A549 (cell line): ENCODE measurements around the gene SPAST. TPM values are rescaled to one million over a fixed set of nuclear protein-coding genes. Genes with fewer than 3 reads are reported as not detected.
"Not testable (repeated sequence)": the region's sequence is repeated elsewhere in the genome, so short reads cannot be mapped to it uniquely, and the experiment has no call there.

ENCODE experiments used
- ATAC-seq, 2 experiments: fragments of 200-7000 bp in 1 of 2; fragments of >200 bp in 1 of 2; cut with Nextera tagmentation in 1 of 2; cut with Tn5 transposase in 1 of 2; 3 replicates each; pipeline versions ENCODE4 v1.8.0 to v1.9.1; 2018 to 2020; ENCODE audit warnings: mild to moderate bottlenecking in 1 of 2, moderate library complexity in 1 of 2
- CTCF ChIA-PET: fragments of 300-600 bp; sonication (Branson Sonifier 250); formaldehyde crosslinking; extraction: SDS; loops from one replicate; lab custom pipeline; 2021; ENCODE audit warnings: antibody characterized with exemption, inconsistent platforms; lab: Yijun Ruan, JAX
- POLR2A ChIA-PET: fragments of 350-600 bp; formaldehyde crosslinking; extraction: SDS; loops from one replicate; lab custom pipeline; 2021; ENCODE audit warnings: antibody characterized with exemption, inconsistent platforms; lab: Yijun Ruan, JAX
- DNase-seq, 2 experiments: peaks; one replicate each; pipeline versions ENCODE4 v3.0.0 to v3.0.0-alpha.2; 2011 to 2016; ENCODE audit warnings: low read depth in 1 of 2, low spot score in 1 of 2
- FAIRE-seq: peaks from 2 replicates; lab custom pipeline; 2011; peaks lifted over from hg19 to GRCh38; lab: Jason Lieb, UNC
- H3K27ac ChIP-seq, 2 experiments: fragments of >200 bp; sonication (Bioruptor Twin); formaldehyde crosslinking; 3 replicates each; pipeline ENCODE4 v1.5.1; 2016 to 2017
- H3K4me1 ChIP-seq: fragments of >200 bp; sonication (Bioruptor Twin); formaldehyde crosslinking; 3 replicates; pipeline ENCODE4 v1.6.1; 2016
- H3K4me2 ChIP-seq: fragments of >200 bp; sonication (Bioruptor Twin); formaldehyde crosslinking; 3 replicates; pipeline ENCODE4 v1.6.1; 2016
- H3K4me3 ChIP-seq: fragments of >200 bp; sonication (Bioruptor Twin); formaldehyde crosslinking; 3 replicates; pipeline ENCODE4 v1.5.1; 2016
- H3K9me3 ChIP-seq: fragments of >200 bp; sonication (Bioruptor Twin); formaldehyde crosslinking; 3 replicates; pipeline ENCODE4 v1.6.1; 2016
- CBX2 ChIP-seq: fragments of 200-600 bp; sonication (generic); IDR thresholded peaks from 2 replicates; pipeline ENCODE4 v1.6.1; 2016; ENCODE audit warnings: low read depth, mild to moderate bottlenecking, borderline replicate concordance
- CTCF ChIP-seq: fragments of >200 bp; sonication (Bioruptor Twin); formaldehyde crosslinking; IDR thresholded peaks from 3 replicates; pipeline ENCODE4 v1.5.1; 2016
- EHMT2 ChIP-seq: fragments of 200-600 bp; sonication (generic); IDR thresholded peaks from 2 replicates; pipeline ENCODE4 v1.6.1; 2016; ENCODE audit warnings: antibody characterized with exemption, low read depth, mild to moderate bottlenecking, moderate library complexity
- EP300 ChIP-seq, 2 experiments: fragments of >200 bp; sonication (Bioruptor Twin); formaldehyde crosslinking; IDR thresholded peaks; 2 replicates in 1 of 2; 3 replicates in 1 of 2; pipeline ENCODE4 v1.6.1; 2016 to 2017
- ESRRA ChIP-seq: fragments of 150-350 bp; IDR thresholded peaks from 2 replicates; pipeline ENCODE4 v1.6.1; 2014; ENCODE audit warnings: mild to moderate bottlenecking, low read length, borderline replicate concordance
- HMGXB4 ChIP-seq: fragments of 250-450 bp; sonication (Bioruptor Pico); IDR thresholded peaks from 2 replicates; pipeline ENCODE4 v1.5.0; 2021; ENCODE audit warnings: mild to moderate bottlenecking, moderate library complexity, borderline replicate concordance
- HOXB5 ChIP-seq: fragments of 250-450 bp; sonication (Bioruptor Pico); IDR thresholded peaks from 2 replicates; pipeline ENCODE4 v1.5.0; 2020; ENCODE audit warnings: mild to moderate bottlenecking, moderate library complexity
- JUN ChIP-seq, 2 experiments: fragments of >200 bp; sonication (Bioruptor Twin); formaldehyde crosslinking; IDR thresholded peaks; 2 replicates in 1 of 2; 3 replicates in 1 of 2; pipeline ENCODE4 v1.6.1; 2016 to 2017
- JUNB ChIP-seq: fragments of >200 bp; sonication (Bioruptor Twin); formaldehyde crosslinking; IDR thresholded peaks from 2 replicates; pipeline ENCODE4 v1.6.1; 2016
- KDM1A ChIP-seq: fragments of 200-600 bp; sonication (generic); IDR thresholded peaks from 2 replicates; pipeline ENCODE4 v1.6.1; 2016; ENCODE audit warnings: low read depth, mild to moderate bottlenecking
- KDM5A ChIP-seq: fragments of 200-600 bp; sonication (generic); IDR thresholded peaks from 2 replicates; pipeline ENCODE4 v1.6.1; 2016; ENCODE audit warnings: antibody characterized with exemption, mild to moderate bottlenecking
- MAFK ChIP-seq: fragments of 450-650 bp; IDR thresholded peaks from 2 replicates; pipeline ENCODE4 v1.6.1; 2014; ENCODE audit not compliant: partially characterized antibody
- MYC ChIP-seq: IDR thresholded peaks from 2 replicates; pipeline ENCODE4 v1.6.1; 2012; ENCODE audit warnings: mild to moderate bottlenecking, inconsistent platforms, low read length, improper control_type of control experiment, borderline replicate concordance
- PBX3 ChIP-seq: IDR thresholded peaks from 2 replicates; pipeline ENCODE4 v1.6.1; 2012
- RAD21 ChIP-seq, 2 experiments: fragments of >200 bp in 1 of 2; sonication (Bioruptor Twin) in 1 of 2; formaldehyde crosslinking in 1 of 2; IDR thresholded peaks in 1 of 2; conservative IDR thresholded peaks in 1 of 2; 2 replicates in 1 of 2; 3 replicates in 1 of 2; pipeline ENCODE4 v1.6.1; 2012 to 2018; ENCODE audit warnings: inconsistent platforms in 1 of 2
- RFX5 ChIP-seq: fragments of 450-650 bp; IDR thresholded peaks from 2 replicates; pipeline ENCODE4 v1.7.1; 2014; ENCODE audit warnings: antibody characterized with exemption, mild to moderate bottlenecking, moderate library complexity
- RNF2 ChIP-seq: fragments of 200-600 bp; sonication (generic); IDR thresholded peaks from 2 replicates; pipeline ENCODE4 v1.6.1; 2016; ENCODE audit warnings: low read depth, mild to moderate bottlenecking, antibody characterized with exemption, moderate library complexity, borderline replicate concordance
- SREBF2 ChIP-seq: fragments of 450-650 bp; IDR thresholded peaks from 2 replicates; pipeline ENCODE4 v1.6.1; 2014; ENCODE audit warnings: mild to moderate bottlenecking, moderate library complexity
- WGBS: methylation state at CpG from one replicate; pipeline ENCODE4 v1.1.6; 2017; ENCODE audit errors: missing lambda C conversion rate; 5-methylcytosine and 5-hydroxymethylcytosine counted together
- polyA plus RNA-seq, 4 experiments: library from polyadenylated mRNA; depleted of rRNA in 3 of 4; stranded (reverse); fragments of >200 nt; fragmentation: RNase III in 1 of 4; extraction: RNeasy Plus Mini Kit Qiagen cat#74134 plus additional on column Dnase treatment in 1 of 4; gene quantifications; 2 replicates in 3 of 4; 3 replicates in 1 of 4; pipeline ENCODE4 v1.2.3, GENCODE V29; 2011 to 2017
- TF ChIP-seq, protein P1 (sequence below): fragments of >200 bp; sonication (Bioruptor Twin); formaldehyde crosslinking; IDR thresholded peaks from 3 replicates; pipeline ENCODE4 v1.6.1; 2016
- TF ChIP-seq, protein P2 (sequence below): fragments of 450-650 bp; IDR thresholded peaks from 2 replicates; pipeline ENCODE4 v1.6.1; 2014; ENCODE audit warnings: antibody characterized with exemption
- TF ChIP-seq, protein P3 (sequence below): fragments of 150-350 bp; IDR thresholded peaks from 2 replicates; pipeline ENCODE4 v1.6.1; 2014; ENCODE audit warnings: low read depth, mild to moderate bottlenecking, low read length

SPAST gene
- polyA plus RNA-seq, 2 of the 4 experiments (the other 2 are of a cell fraction), result 18.7 to 36.3 TPM

DNA sequence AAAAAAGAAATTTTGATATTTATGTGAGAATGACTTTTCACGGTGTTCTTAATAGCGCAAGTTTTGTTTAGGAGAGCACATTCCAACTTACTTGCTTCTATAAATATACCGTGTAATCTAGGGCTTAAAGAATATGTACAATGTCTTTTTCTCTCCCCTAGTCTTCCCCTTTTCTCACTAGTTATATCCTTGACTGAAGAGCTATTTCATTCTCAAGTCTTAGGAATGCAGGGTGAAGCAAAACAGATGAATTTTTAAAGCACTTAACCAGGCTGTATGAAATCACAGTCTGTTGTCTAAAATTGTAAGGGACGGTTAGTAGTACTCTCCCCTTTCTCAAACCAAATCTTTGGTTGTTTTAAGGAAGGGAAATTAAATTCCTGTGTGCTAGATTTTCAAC is 72.7 kb downstream of the SPAST start:
- FAIRE-seq (peak; percentile 76), DNase-seq (peak in 1 of 2 experiments; percentile 19), ATAC-seq (peak in 1 of 2 experiments; percentile 62; a peak in 3 of 6 replicates)
- H3K9me3 ChIP-seq, result no peaks in the 10 kb centered on the region
- peaks cover 26% of the 10 kb centered on the region for H3K4me1 ChIP-seq
- peak overlapping the region; percentile 47 for H3K4me2 ChIP-seq
- CTCF ChIA-PET, result interaction anchor here (0.5 to 2.1 kb wide), 6 partner anchors 9 to 168 kb away, joined by 3 to 12 read pairs (median 4); partner anchors contain the start of gene SLC30A6
- H3K4me3 ChIP-seq, result no peak overlapping the region
- H3K27ac ChIP-seq, result peak overlapping the region; percentile 62 to 70
- WGBS, result 70% methylated on average over 4 of the region's 4 CpGs
- POLR2A ChIA-PET, result interaction anchor here (0.7 to 1.0 kb wide), 2 partner anchors 30 to 96 kb away, joined by 5 read pairs; partner anchors contain the start of genes DPY30 and SLC30A6
- TF ChIP-seq, protein P1, sequence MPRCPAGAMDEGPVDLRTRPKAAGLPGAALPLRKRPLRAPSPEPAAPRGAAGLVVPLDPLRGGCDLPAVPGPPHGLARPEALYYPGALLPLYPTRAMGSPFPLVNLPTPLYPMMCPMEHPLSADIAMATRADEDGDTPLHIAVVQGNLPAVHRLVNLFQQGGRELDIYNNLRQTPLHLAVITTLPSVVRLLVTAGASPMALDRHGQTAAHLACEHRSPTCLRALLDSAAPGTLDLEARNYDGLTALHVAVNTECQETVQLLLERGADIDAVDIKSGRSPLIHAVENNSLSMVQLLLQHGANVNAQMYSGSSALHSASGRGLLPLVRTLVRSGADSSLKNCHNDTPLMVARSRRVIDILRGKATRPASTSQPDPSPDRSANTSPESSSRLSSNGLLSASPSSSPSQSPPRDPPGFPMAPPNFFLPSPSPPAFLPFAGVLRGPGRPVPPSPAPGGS, result no peak
- TF ChIP-seq RAD21 (conservative IDR thresholded peaks at IDR 0.05 in 1 of 2, IDR thresholded peaks at IDR 0.05 in 1 of 2), result no peak
- TF ChIP-seq MAFK, result no peak
- TF ChIP-seq JUN (IDR thresholded peaks at IDR 0.05), result no peak
- no peak for TF ChIP-seq ESRRA
- no peak for TF ChIP-seq PBX3
- no peak for TF ChIP-seq MYC
- TF ChIP-seq, protein P2, sequence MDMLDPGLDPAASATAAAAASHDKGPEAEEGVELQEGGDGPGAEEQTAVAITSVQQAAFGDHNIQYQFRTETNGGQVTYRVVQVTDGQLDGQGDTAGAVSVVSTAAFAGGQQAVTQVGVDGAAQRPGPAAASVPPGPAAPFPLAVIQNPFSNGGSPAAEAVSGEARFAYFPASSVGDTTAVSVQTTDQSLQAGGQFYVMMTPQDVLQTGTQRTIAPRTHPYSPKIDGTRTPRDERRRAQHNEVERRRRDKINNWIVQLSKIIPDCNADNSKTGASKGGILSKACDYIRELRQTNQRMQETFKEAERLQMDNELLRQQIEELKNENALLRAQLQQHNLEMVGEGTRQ, result no peak
- no peak for TF ChIP-seq KDM1A
- TF ChIP-seq EHMT2, result no peak
- TF ChIP-seq HMGXB4, result no peak

DNA sequence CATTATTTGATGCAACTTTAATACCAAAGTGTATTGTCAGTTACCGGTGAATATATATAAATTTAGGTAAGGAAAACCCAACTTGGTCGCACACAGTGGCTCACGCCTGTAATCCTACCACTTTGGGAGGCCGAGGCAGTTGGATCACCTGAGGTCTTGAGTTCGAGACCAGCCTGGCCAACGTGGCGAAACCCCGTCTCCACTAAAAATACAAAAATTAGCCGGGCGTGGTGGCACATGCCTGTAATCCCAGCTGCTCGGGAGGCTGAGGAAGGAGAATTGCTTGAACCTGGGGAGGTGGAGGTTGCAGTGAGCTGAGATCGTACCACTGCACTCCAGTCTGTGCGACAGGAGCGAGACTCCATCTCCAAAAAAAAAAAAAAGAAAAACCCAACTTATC is 88.2 kb downstream of the SPAST start:
- DNase-seq, H3K4me2 ChIP-seq, H3K4me3 ChIP-seq, H3K9me3 ChIP-seq, H3K4me1 ChIP-seq, FAIRE-seq, ATAC-seq, H3K27ac ChIP-seq: not testable (repeated sequence)
- ChIA-PET CTCF (interaction anchor here (0.6 to 1.1 kb wide), 2 partner anchors 14 to 25 kb away, joined by 3 to 5 read pairs; no protein-coding TSS in a partner anchor), POLR2A (interaction anchor here (1.1 kb wide), 1 partner anchor 14 kb away, joined by 5 read pairs; the partner anchor contains the start of gene SLC30A6)
- WGBS, result 89% methylated on average over 14 of the region's 14 CpGs

- no peak overlapping the region for H3K4me2 ChIP-seq
- no peak for FAIRE-seq
- CTCF ChIA-PET, result no interaction called here
- TF ChIP-seq EP300 (IDR thresholded peaks at IDR 0.05) (no peak), RFX5 (no peak), EHMT2 (no peak)
- TF ChIP-seq, all 56 proteins: peak for 0
- Histone ChIP-seq H3K4me1 (no peaks in the 10 kb centered on the region), H3K27ac (no peak overlapping the region), H3K4me3 (no peak overlapping the region), H3K9me3 (no peaks in the 10 kb centered on the region)
- WGBS, result 90% methylated on average over 2 of the region's 2 CpGs
- DNase-seq (no peak), ATAC-seq (no peak)
- POLR2A ChIA-PET, result no interaction called here
Observed at GRCh38 chr2:32159678-32160077, 96.3 kb downstream of the SPAST start.

DNA sequence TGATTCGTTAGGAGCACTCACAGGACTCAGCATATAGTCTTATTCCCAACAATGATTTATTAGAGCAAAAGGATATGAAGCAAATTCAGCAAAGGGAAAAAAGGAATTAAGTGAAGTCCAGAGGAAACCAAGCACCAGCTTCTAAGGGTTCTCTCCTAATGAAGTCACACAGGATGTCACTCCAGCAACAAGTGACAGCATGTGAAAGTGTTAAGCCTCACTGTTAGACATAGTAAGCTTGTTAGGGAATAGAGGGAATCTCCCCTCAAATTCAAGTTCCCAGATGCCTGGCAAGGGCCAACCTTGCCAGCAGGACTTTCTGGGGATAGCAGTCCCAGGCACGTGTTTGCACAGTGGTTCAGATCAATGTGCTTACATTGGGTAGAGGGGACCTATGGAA is 97.9 kb downstream of the SPAST start:
- WGBS, result 78% methylated on average over 2 of the region's 2 CpGs
- Histone ChIP-seq H3K4me2 (no peak overlapping the region), H3K4me1 (no peaks in the 10 kb centered on the region), H3K9me3 (no peaks in the 10 kb centered on the region), H3K4me3 (no peak overlapping the region), H3K27ac (no peak overlapping the region)
- ATAC-seq (no peak), FAIRE-seq (no peak), DNase-seq (no peak)
- POLR2A ChIA-PET, result no interaction called here
- CTCF ChIA-PET, result interaction anchor here (1.1 kb wide), 1 partner anchor 9 kb away, joined by 4 read pairs; no protein-coding TSS in a partner anchor
- TF ChIP-seq JUNB, result no peak
- TF ChIP-seq MYC, result no peak
- TF ChIP-seq RNF2, result no peak
- no peak for TF ChIP-seq SREBF2
- no peak for TF ChIP-seq EHMT2
- no peak for TF ChIP-seq JUN (IDR thresholded peaks at IDR 0.05)
- no peak for TF ChIP-seq CTCF
- TF ChIP-seq, protein P3, sequence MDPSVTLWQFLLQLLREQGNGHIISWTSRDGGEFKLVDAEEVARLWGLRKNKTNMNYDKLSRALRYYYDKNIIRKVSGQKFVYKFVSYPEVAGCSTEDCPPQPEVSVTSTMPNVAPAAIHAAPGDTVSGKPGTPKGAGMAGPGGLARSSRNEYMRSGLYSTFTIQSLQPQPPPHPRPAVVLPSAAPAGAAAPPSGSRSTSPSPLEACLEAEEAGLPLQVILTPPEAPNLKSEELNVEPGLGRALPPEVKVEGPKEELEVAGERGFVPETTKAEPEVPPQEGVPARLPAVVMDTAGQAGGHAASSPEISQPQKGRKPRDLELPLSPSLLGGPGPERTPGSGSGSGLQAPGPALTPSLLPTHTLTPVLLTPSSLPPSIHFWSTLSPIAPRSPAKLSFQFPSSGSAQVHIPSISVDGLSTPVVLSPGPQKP, result no peak
- no peak for TF ChIP-seq HOXB5 (CRISPR knock-in tag)
- TF ChIP-seq KDM5A, result no peak
- TF ChIP-seq CBX2, result no peak
